Effector memory CD4-positive, alpha-beta T cell (primary cell): Measurements from ENCODE around the gene ANKRD31.

Source experiments
- DNase-seq, 3 donors: peaks; one replicate each; pipeline ENCODE4 v3.0.0-alpha.2; 2020
- H3K27ac ChIP-seq: 2 replicates; pipeline ENCODE4 v1.7.0; 2013; ENCODE audit warnings: mild to moderate bottlenecking, low read length, moderate library complexity; ENCODE audit not compliant: insufficient read depth, poor library complexity, severe bottlenecking
- H3K27me3 ChIP-seq: replicated peaks from 2 replicates; pipeline ENCODE4 v1.7.0; 2013; ENCODE audit warnings: mild to moderate bottlenecking, low read length; ENCODE audit not compliant: insufficient read depth, control insufficient read depth, poor library complexity, severe bottlenecking
- H3K36me3 ChIP-seq: 2 replicates; pipeline ENCODE4 v1.7.0; 2013; ENCODE audit warnings: mild to moderate bottlenecking, low read length, moderate library complexity; ENCODE audit not compliant: control insufficient read depth, insufficient read depth
- H3K4me1 ChIP-seq: 2 replicates; pipeline ENCODE4 v1.7.0; 2013; ENCODE audit warnings: low read length, mild to moderate bottlenecking; ENCODE audit not compliant: control insufficient read depth, insufficient read depth, poor library complexity, severe bottlenecking
- H3K4me3 ChIP-seq: 2 replicates; pipeline ENCODE4 v1.7.0; 2013; ENCODE audit warnings: low read length, low read depth, mild to moderate bottlenecking; ENCODE audit not compliant: insufficient read depth, poor library complexity, severe bottlenecking
- H3K9me3 ChIP-seq: 2 replicates; pipeline ENCODE4 v1.7.0; 2013; ENCODE audit warnings: mild to moderate bottlenecking, low read length, moderate library complexity; ENCODE audit not compliant: control insufficient read depth

ANKRD31 gene

GRCh38 chr5:75055727-75056144, 180.9 kb downstream of the ANKRD31 start:
- H3K36me3 ChIP-seq, result no peaks in the 10 kb centered on the region
- H3K4me3 ChIP-seq, result no peak overlapping the region
- no peaks in the 10 kb centered on the region for H3K9me3 ChIP-seq
- H3K27ac ChIP-seq, result no peak overlapping the region
- DNase-seq, result no peak
- peaks cover 55% of the 10 kb centered on the region for H3K4me1 ChIP-seq
- H3K27me3 ChIP-seq, result no peaks in the 10 kb centered on the region

- no peak for DNase-seq
- H3K9me3 ChIP-seq, result no peaks in the 10 kb centered on the region
- H3K4me3 ChIP-seq, result peak overlapping the region; percentile 80
- H3K4me1 ChIP-seq, result peaks cover 56% of the 10 kb centered on the region
- H3K36me3 ChIP-seq, result no peaks in the 10 kb centered on the region
- no peaks in the 10 kb centered on the region for H3K27me3 ChIP-seq
- H3K27ac ChIP-seq, result peak overlapping the region; percentile 86
Measured at GRCh38 chr5:75054134-75054930, 182.3 kb downstream of the ANKRD31 start.

GRCh38 chr5:75053304-75054133, 183.2 kb downstream of the ANKRD31 start:
- no peaks in the 10 kb centered on the region for H3K27me3 ChIP-seq
- peaks cover 48% of the 10 kb centered on the region for H3K4me1 ChIP-seq
- peak overlapping the region; percentile 86 for H3K27ac ChIP-seq
- H3K4me3 ChIP-seq, result peak overlapping the region; percentile 80
- peak; percentile 16 to 40 (median 20) for DNase-seq
- H3K36me3 ChIP-seq, result no peaks in the 10 kb centered on the region
- no peaks in the 10 kb centered on the region for H3K9me3 ChIP-seq

- DNase-seq, result peak in 2 of 3 donors; percentile 17 to 23
- Histone ChIP-seq H3K27ac (peak overlapping the region; percentile 86), H3K4me1 (peaks cover 42% of the 10 kb centered on the region), H3K27me3 (no peaks in the 10 kb centered on the region), H3K4me3 (peak overlapping the region; percentile 80), H3K36me3 (no peaks in the 10 kb centered on the region), H3K9me3 (no peaks in the 10 kb centered on the region)
Measured at GRCh38 chr5:75053054-75053303, 183.7 kb downstream of the ANKRD31 start.

GRCh38 chr5:75052192-75053053, 184.3 kb downstream of the ANKRD31 start, which contains the start of gene GCNT4:
Gene GCNT4 (minus strand): TSS chr5:75052558. CDS start chr5:75030037, 22,521 bp downstream.
- Histone ChIP-seq H3K27ac (peak within 1 kb of the TSS; percentile 86), H3K27me3 (no peaks in the 10 kb centered on the region), H3K36me3 (no peaks in the 10 kb centered on the region), H3K4me1 (peaks cover 37% of the 10 kb centered on the region), H3K9me3 (no peaks in the 10 kb centered on the region), H3K4me3 (peak within 1 kb of the TSS; percentile 80)
- no peak for DNase-seq

GRCh38 chr5:75051217-75051751, 185.4 kb downstream of the ANKRD31 start:
- no peaks in the 10 kb centered on the region for H3K36me3 ChIP-seq
- H3K4me3 ChIP-seq, result peak overlapping the region; percentile 80
- H3K4me1 ChIP-seq, result peaks cover 30% of the 10 kb centered on the region
- H3K27ac ChIP-seq, result peak overlapping the region; percentile 86
- DNase-seq, result peak in 1 of 3 donors; percentile 13
- H3K9me3 ChIP-seq, result no peaks in the 10 kb centered on the region
- H3K27me3 ChIP-seq, result no peaks in the 10 kb centered on the region

- DNase-seq, result no peak
- H3K4me1 ChIP-seq, result peaks cover 22% of the 10 kb centered on the region
- H3K9me3 ChIP-seq, result no peaks in the 10 kb centered on the region
- peak overlapping the region; percentile 12 for H3K27ac ChIP-seq
- peak overlapping the region; percentile 80 for H3K4me3 ChIP-seq
- H3K36me3 ChIP-seq, result no peaks in the 10 kb centered on the region
- no peaks in the 10 kb centered on the region for H3K27me3 ChIP-seq
Measured at GRCh38 chr5:75050415-75050814, 186.3 kb downstream of the ANKRD31 start.

GRCh38 chr5:75049456-75050351, 187.0 kb downstream of the ANKRD31 start:
- Histone ChIP-seq H3K36me3 (no peaks in the 10 kb centered on the region), H3K4me3 (peak overlapping the region; percentile 0), H3K4me1 (peaks cover 19% of the 10 kb centered on the region), H3K27me3 (no peaks in the 10 kb centered on the region), H3K27ac (peak overlapping the region; percentile 12), H3K9me3 (no peaks in the 10 kb centered on the region)
- DNase-seq, result peak in 2 of 3 donors; percentile 37 to 43
